ENCODE measurements around the gene ABCC4. TPM values are rescaled to one million over a fixed set of nuclear protein-coding genes. Genes with fewer than 3 reads are reported as not detected.

The ABCC4 gene
- total and polyA plus RNA-seq, 2 of the 13 experiments (the other 11 are each of a cell fraction or from before 2014, with no cell fraction given), result 4.2 to 11.3 TPM

GRCh38 chr13:95301183-95301967 is at the start of gene ABCC4 (continued):
- TF ChIP-seq TIGD3 (CRISPR knock-in tag; IDR thresholded peaks at IDR 0.05; ENCODE audit: borderline replicate concordance), result no peak
- TF ChIP-seq CSRNP1 (CRISPR knock-in tag; IDR thresholded peaks at IDR 0.05), result 0 out of 2 replicates have a peak, but pooled peaks have one; percentile 67
- peak; percentile 48 for TF ChIP-seq RBM39 (IDR thresholded peaks at IDR 0.05; ENCODE audit: low read depth, low read length, poor library complexity, severe bottlenecking)
- no peak; the same call in 1 of the 2 replicates for TF ChIP-seq ZNF546 (CRISPR knock-in tag; conservative IDR thresholded peaks at IDR 0.05)
- TF ChIP-seq AKNA (CRISPR knock-in tag; IDR thresholded peaks at IDR 0.05; ENCODE audit: borderline replicate concordance), result no peak
- TF ChIP-seq PRPF4 (IDR thresholded peaks at IDR 0.05; ENCODE audit: low read depth, low read length, poor library complexity, severe bottlenecking), result no peak
- no peak for TF ChIP-seq CERS6 (CRISPR knock-in tag; IDR thresholded peaks at IDR 0.05)
- TF ChIP-seq ZNF33A (CRISPR knock-in tag; IDR thresholded peaks at IDR 0.05; ENCODE audit: borderline replicate concordance), result no peak
- peak; percentile 64; the same call in 1 of the 2 replicates for TF ChIP-seq ZNF563 (CRISPR knock-in tag; IDR thresholded peaks at IDR 0.05)
- TF ChIP-seq KLF12 (CRISPR knock-in tag; IDR thresholded peaks at IDR 0.05; ENCODE audit: borderline replicate concordance), result no peak
- TF ChIP-seq ZNF350 (CRISPR knock-in tag; IDR thresholded peaks at IDR 0.05; ENCODE audit: borderline replicate concordance, low read depth), result no peak
- TF ChIP-seq ZNF777 (CRISPR knock-in tag; IDR thresholded peaks at IDR 0.05), result peak; percentile 83
- TF ChIP-seq RELA (CRISPR knock-in tag; IDR thresholded peaks at IDR 0.05), result peak; percentile 44; the same call in 1 of the 2 replicates
- TF ChIP-seq MLLT10 (CRISPR knock-in tag; IDR thresholded peaks at IDR 0.05), result no peak
- no peak for TF ChIP-seq NFIC (IDR thresholded peaks at IDR 0.05; ENCODE audit: low read length)
- no peak for TF ChIP-seq ZNF431 (CRISPR knock-in tag; IDR thresholded peaks at IDR 0.05; ENCODE audit: borderline replicate concordance, low read depth)
- TF ChIP-seq NR2F6 (IDR thresholded peaks at IDR 0.05), result no peak
- no peak for TF ChIP-seq NR2F6 (CRISPR knock-in tag; IDR thresholded peaks at IDR 0.05)
- no peak for TF ChIP-seq ZNF569 (CRISPR knock-in tag; IDR thresholded peaks at IDR 0.05; ENCODE audit: borderline replicate concordance)
- no peak for TF ChIP-seq HNRNPL (IDR thresholded peaks at IDR 0.05; ENCODE audit: low read depth, low read length)
- TF ChIP-seq ATRX (CRISPR knock-in tag; IDR thresholded peaks at IDR 0.05; ENCODE audit: borderline replicate concordance), result no peak

Measured in HepG2 (cell line).